Ramos (cell line): ENCODE results near the gene WFDC6.
"Not testable (repeated sequence)": the region's sequence is repeated elsewhere in the genome, so short reads cannot be mapped to it uniquely, and the experiment has no call there.

Source experiments
- in situ Hi-C: fragments of 300-500 bp; cut with MboI; formaldehyde crosslinking; loops from one replicate; pipeline ENCODE4 v1.14.3; 2022; ENCODE audit warnings: low sequenced_read_pairs; ENCODE audit not compliant: unreplicated experiment

Gene WFDC6

DNA sequence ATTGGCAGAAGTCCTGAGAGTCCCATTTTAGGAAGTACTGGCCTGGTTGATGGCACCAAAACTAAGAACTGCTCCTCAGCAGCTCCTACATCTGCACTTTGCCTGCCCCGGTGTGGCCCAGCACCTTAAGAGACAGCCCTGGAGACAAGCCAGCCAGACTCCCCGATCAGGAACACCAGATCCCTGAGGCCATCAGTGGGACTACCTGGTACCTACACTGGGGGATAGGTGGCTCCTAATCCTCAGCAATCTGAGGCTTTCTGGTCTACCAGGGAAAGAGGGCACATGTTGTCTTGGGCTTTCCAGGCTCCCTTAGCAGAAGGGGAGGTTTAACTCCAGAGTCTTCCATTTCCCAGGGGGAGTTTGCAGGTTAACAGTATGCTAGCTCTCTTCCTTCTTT is at the start of gene WFDC6:
Gene WFDC6 (minus strand): TSS at position 101 of the 400 bp plus-strand sequence. CDS start 75 bp downstream, at position 26.
- in situ Hi-C loops: no loop called here

DNA sequence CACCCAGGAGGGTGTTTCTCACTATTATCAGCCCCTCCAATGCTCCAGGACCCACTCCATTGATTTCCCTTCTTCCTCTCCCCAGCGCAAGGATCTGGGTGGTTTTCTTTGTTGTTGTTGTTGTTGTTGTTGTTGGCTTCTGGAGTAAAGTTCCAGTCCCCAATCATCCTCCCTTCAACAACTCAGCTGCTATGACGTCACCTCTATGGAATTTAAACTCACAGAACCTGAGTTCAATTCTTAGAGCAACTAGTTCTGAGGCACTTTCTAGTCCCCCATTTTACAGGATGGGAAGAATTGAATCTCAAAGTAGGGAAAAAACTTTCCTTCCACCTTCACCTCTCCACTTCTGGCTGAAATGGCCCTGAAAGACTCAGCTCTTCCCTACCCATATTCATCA is 49.5 kb upstream of the WFDC6 start:
- in situ Hi-C loops: no loop called here

DNA sequence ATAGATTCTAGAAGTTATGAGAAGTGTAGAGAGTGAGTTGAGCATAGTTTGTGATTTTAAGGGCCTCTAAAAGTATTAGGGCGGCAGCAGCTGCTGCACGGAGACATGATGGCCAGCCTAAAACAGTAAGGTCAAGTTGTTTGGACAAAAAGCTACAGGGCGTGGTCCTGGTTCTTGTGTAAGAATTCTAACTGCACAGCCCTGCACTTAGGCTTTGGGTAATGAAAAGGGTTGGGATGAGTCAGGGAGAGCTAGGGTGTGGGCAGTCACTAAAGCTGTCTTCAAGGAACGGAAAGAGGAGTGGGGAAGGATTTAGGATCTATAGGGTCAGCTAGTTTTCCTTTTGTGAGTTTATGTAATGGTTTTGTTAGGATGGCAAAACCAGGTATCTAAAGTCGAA is 46.7 kb upstream of the WFDC6 start:
- in situ Hi-C loops: not testable (repeated sequence)

DNA sequence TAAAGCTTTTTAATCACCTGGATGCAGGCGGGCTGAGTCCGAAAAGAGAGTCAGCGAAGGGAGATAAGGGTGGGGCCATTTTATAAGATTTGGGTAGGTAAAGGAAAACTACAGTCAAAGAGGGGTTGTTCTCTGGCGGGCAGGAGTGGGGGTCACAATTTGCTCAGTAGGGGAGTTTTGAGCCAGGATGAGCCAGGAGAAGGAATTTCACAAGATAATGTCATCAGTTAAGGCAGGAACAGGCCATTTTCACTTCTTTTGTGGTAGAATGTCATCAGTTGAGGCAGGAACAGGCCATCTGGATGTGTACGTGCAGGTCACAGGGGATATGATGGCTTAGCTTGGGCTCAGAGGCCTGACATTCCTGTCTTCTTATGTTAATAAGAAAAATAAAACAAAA is 45.0 kb upstream of the WFDC6 start:
- in situ Hi-C loops: not testable (repeated sequence)

DNA sequence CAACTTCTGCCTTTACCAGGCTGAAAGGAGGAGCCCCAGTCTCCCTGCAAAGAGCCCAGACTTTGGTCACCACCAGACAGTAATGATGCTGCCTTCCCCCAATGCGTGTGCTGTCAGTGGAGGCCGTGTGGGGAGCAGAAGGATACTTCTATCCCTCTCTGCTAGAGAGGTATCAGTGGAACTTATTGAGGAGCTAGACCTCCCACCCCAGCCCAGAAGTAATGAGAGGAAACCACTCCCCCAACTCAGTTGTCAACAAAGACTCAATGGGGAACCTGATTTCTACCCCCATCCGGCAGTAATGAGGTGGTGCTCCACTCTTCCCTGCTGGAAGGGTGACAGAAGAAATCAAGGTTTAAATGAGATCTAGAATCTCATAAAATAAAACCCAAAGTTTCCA is 44.2 kb upstream of the WFDC6 start:
- in situ Hi-C loops: no loop called here

DNA sequence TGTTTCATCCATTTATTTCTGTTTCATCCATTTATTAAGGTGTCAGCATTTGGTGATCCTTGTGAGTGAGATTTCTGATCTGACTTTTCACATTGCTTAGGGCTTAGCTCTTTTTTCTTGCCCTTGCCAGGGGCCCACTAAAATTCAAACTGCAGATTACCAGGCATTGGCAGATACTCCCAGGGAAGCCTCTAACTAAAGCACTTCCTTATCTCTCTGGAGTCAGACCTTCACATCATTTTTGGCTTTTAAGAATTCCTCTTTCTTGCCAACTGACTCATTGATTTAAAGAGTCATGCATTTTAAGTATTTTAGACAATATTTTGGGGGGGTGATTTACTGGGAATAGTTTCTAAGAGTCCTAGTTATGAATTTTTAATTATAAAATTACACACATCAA is 42.4 kb upstream of the WFDC6 start:
- in situ Hi-C loops: no loop called here

DNA sequence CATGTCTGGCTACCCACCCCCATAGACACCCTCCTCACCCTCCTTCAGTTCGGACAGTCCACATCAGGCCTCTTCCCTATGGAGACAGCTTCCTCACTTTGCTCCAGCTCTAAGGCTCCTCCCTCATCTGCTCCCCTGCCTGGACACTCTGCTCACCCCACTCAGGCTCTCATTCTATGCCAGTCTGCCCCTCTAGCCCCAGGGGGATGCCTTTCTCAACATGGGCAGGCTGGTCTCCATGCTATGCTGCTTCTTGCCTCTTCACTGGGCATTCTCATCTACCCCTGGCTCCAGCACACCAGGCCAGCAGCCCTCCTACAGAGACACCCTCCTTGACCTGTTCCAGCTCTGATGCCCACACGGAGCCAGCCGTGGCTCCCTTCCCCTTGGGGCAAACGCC is 39.9 kb upstream of the WFDC6 start, which contains the start of gene WFDC8:
Gene WFDC8 (minus strand): TSS at position 101 of the 400 bp plus-strand sequence. CDS start 37 bp downstream, at position 64.
- in situ Hi-C loops: no loop called here

DNA sequence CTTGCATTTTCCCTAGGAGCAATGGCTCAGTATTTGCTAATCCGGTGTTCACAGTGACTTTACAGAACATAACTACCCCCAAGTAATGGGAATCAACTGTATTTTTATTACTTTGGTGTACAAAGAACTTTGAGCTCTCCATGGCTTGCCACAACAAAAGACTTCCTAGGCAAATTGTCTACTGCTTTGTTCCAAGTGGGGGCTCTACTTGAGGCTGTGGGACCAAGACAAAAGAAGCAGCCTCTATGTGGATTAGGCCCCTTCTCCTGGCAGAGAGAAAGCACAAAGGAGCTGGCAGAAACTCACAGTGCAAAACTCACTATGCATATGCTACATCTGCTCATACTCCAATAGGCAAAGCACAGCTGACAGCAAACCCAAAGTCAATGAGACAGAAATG is 38.9 kb upstream of the WFDC6 start:
- in situ Hi-C loops: no loop called here

DNA sequence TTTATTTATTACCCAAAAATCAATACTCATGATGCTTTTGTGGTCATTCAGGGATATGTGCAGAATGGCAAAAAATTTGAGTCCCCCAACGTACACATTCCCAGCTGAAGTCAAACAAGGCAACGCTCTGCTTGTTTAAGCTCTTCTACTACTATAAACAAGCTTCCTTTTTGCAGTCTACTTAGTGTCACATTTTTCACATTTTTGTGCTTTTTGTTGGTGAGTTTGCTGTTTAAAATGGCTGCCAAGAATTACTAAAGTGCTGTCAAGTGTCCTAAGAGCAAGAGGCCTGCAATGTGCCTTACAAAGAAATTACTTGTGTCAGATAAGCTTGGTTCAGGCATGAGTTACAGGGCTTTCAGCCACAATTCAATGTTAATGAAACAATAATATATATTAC is 37.7 kb upstream of the WFDC6 start:
- in situ Hi-C loops: no loop called here

DNA sequence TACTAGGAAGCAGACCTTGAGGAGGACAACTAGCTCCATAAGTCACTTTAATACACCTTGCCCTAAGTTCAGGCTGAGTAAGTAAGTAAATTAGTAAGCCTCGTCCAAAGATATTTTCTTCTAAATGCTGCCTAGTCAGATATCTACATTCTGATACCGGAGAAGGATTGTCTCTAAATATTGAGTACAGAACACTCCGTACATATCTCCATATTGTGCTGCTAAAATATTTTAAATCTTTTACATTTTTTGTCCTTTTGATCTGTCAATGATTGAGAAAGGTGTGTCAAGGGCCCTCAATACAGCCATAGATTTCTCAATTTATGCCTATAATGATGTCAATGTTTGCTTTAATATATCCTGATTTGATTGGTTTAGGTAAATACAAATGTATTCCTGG is 36.6 kb upstream of the WFDC6 start:
- in situ Hi-C loops: no loop called here

DNA sequence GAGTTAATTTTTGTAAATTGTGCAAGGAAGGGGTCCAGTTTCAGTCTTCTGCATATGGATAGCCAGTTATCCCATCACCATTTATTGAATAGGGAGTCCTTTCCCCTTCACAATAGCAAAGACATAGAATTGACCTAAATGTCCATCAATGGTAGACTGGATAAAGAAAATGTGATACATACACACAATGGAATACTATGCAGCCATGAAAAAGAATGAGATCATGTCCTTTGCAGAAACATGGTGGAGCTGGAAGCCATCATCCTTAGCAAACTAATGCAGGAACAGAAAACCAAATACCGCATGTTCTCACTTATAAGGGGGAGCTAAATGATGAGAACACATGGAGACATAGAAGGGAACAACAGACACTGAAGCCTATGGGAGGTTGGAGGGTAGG is 30.4 kb upstream of the WFDC6 start:
- in situ Hi-C loops: not testable (repeated sequence)

DNA sequence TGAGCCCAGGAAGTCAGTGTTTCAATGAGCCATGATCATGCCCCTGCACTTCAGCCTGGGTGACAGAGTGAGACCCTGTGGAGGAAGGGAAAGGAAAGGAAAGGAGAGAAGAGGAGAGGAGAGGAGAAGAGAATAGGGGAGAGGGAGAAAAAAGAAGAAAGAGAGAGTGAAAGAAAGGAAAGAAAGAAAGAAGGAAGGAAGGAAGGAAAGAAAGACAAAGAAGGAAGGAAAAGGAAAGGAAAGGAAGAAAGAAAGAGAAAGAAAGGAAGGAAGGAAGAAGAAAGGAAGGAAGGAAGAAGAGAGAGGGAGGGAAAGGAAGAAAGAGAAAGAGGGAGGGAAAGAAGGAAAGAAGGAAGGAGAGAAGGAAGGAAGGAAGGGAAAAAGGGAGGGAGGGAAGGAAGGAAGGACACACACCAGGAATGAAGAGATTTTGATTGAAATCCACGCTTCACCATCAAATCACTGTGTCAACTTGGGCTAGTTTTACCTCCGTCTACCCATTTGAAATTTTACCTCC is 25.5 kb upstream of the WFDC6 start:
- in situ Hi-C loops: no loop called here

DNA sequence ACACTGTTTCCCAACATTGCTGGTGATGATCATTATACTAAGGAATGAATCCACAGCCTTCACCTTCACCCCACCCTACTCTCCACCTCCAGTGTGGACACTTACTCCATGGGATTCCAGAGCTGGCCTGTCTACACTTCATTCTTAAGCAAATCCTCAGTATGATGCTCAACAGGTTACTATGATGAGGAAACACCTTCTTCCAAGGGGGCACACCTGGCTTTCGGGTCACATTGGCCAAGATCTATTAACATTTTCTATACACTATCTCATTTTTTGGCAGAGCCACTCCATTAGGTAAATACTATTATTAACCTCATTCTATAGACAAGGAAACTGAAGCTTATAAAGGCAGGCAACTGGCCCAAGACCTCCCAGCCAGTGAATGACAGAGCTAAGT is 15.9 kb upstream of the WFDC6 start:
- in situ Hi-C loops: no loop called here

DNA sequence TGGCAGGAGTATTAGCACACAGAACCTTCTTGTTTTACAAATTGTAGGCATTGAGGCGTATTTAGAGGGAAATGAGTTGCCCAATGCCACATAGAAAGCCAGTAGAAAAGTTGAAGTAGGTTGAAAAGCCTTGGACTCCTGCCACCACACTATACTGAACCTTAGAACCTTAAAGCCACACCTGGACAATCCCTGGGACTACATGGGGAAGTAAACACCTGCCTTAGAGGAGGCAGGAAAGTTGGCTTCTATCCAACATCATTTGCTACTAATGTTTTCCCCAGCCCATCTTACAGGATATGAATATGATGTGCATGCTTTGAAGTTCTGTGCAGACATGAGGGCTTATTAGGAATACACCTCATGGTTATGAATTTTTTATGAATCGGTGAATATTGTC is 13.2 kb upstream of the WFDC6 start:
- in situ Hi-C loops: no loop called here

DNA sequence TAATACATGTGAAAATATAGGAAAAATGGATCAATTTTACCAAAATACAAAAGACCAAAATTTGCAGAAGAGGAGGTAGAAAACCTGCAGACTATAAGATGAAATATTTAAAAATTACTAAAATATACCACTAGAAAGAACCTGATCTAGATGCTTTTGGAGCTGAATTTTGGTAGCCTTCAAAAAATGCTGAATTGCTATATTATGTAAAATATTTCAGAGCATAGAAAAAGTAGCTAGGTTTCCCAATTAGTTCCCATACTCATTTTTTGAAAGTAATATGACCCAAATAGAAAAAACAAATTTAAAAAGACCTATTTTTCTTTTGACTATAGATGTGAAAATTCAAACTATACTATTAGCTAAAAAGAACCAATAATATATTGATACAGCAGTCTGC is 11.5 kb upstream of the WFDC6 start:
- in situ Hi-C loops: no loop called here

DNA sequence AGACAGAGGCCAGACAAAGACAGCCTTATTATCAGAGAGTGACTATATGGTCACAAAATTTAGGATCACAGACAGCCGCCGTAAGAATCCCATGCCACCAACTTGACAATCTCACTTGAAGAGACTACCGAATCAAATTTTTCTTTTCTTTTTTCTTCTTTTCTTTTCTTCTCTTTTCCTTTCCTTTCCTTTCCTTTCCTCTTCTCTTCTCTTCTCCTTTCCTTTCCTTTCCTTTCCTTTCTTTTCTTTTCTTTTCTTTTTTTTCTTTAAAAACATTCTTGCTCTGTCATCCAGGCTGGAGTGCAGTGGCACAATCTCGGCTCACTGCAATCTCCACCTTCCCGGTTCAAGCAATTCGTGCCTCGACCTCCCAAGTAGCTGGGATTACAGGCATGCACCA is 9.1 kb upstream of the WFDC6 start:
- in situ Hi-C loops: no loop called here

DNA sequence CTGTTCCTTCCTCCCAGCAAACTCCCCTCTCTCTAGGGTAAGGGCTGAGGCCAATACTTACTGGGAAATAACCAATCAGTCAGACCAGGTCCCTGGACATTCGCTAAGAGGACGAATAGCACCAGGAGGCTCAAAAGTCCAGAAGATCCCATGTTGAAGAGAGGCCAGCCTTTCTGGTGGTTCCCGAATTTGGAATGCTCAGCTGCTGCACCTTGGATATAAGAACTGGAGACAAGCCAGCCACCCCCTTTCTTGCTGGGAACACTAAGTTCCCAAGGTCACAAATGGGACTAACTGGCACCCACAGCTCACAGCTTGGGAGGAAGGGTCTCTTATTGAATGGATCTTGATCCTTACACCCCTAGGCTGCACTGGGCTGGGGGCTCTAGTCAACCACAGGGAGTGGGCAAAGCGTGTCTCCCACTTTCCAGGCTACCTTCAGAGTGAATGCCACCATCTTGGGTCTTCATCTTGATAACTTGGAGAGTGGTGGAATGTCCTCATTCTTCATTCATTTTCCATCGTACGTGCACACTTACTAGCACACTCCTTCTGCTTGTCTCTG is 8.0 kb upstream of the WFDC6 start, which contains the start of gene EPPIN:
Gene EPPIN (minus strand): TSS at position 196 of the 565 bp plus-strand sequence. CDS start 44 bp downstream, at position 152.
- in situ Hi-C loops: no loop called here

DNA sequence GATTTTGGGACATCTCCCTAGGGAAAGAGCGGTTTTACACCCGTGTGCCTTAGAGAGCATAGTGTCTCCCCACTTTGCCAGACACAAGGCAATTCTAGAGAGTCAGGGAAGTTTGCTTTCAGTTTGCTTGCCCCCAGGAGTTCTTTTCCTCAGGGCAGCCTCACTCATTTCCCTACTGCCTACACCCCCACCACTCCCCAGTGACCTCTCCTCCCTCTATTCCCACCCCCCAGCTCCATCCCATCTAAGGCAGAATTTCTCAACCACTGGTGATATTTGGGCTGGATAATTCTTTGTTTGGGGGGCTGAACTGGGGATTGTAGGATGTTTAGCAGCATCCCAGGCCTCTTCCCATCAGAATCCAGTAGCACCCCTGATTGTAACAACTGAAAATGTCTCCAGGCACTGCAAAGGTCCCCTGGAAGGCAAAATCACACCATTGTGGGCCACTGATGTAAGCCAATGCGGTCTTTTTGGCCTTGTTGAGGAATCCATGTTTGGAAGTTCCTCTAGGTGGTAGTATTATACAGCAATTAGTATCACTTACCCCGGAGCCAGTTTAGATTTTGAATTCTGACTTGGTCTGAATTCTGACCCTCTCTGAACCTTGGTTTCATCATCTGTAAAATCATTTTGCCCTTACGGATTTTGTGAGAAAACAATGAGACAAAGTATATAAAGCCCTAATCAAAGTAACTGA is 6.6 kb upstream of the WFDC6 start:
- in situ Hi-C loops: no loop called here

DNA sequence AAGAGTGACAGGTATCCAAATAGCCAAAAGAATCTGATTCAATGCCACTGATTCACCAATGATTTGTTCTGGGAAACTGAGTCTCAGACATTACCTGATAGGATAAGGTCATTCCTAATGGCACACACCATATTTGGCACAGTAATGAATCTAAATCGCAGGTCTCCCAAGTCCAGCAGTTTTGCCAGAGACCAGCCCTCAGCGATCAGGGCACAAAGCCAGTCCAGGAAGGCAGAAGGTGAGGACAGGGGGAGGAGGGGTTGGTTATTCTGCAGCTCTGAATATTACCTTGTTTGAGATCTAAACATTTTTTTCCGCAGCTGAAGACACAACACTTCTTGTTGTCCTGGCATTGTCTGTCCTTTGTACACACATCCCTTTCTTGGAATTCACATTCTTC is 6.1 kb upstream of the WFDC6 start:
- in situ Hi-C loops: no loop called here

DNA sequence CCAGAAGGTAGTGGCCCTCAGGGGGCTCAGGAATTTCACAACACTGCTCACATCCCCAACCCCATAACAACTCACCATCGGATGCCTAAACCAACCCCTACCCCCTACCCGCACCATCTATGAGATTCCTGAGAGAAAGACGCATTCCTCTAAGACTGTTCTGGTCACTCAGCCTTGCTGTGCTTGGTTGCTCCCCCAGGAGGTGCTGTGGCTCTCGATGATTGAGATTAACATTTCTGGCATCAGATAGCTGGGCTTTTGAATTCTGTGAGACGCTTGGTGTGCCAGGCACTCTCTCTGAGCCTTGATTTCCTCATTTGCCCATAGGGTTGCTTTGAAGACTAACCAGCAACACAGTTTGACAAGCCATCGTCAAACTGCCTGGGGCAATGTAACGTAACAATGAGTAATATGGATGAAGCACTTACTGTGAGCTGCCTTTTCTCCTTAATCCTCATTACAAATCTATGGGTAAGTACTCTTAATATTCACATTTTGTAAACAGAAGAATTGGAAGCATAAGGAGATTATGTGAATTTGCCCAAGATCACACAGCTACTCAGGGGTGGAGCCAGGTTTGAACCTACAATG is 978 bp downstream of the WFDC6 start:
- in situ Hi-C loops: no loop called here

DNA sequence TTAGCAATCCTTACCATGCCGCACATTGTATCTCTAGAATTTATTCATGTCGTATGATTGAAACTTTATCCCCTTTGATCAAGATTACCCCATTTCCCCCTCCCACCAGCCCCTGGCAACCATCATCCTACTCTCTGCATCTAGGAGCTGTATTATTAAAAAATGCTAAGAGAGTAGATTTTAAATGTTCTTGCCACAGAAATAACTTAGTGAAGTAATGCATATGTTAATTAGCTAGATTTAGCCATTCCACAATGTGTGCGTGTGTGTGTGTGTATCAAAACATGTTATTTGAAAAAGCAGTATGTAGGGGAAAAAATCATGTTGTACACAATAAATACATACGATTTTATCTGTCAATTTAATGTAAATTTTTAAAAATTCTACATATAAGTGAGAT is 12.0 kb downstream of the WFDC6 start:
- in situ Hi-C loops: no loop called here
